HepG2 (cell line): Measurements from ENCODE around the gene GALNT9. TPM values are rescaled to one million over a fixed set of nuclear protein-coding genes. Genes with fewer than 3 reads are reported as not detected.

Experiments
- ATAC-seq: fragments of 200-7000 bp; cut with Tn5 transposase; 3 replicates; pipeline ENCODE4 v1.9.1; 2020; ENCODE audit warnings: mild to moderate bottlenecking, moderate library complexity
- BruUV-seq: library from RNA; stranded (reverse); fragments of 400-500 nt; replicated peaks from 2 replicates; lab custom pipeline; 2021; lab: Mats Ljungman, UMichigan
- CTCF ChIA-PET: fragments of 300-600 bp; formaldehyde crosslinking; extraction: SDS; loops from one replicate; lab custom pipeline; 2021; ENCODE audit warnings: low total read pairs, inconsistent platforms, low intra/inter-chr PET ratio; lab: Yijun Ruan, JAX
- POLR2A ChIA-PET: fragments of 350-600 bp; sonication (Branson Sonifier 250); formaldehyde crosslinking; loops from one replicate; lab custom pipeline; 2020; ENCODE audit warnings: antibody characterized with exemption, inconsistent platforms; lab: Yijun Ruan, JAX
- DNase-seq: peaks from one replicate; pipeline ENCODE4 v3.0.0-alpha.2; 2015; ENCODE audit warnings: low spot score
- FAIRE-seq: peaks from 3 replicates; lab custom pipeline; 2011; peaks lifted over from hg19 to GRCh38; lab: Jason Lieb, UNC
- H2AFZ ChIP-seq: one replicate; pipeline ENCODE4 v1.6.1; 2011; ENCODE audit warnings: low read length, inconsistent platforms
- H3K27ac ChIP-seq: fragments of 300-600 bp; 3 replicates; pipeline ENCODE4 v1.8.0; 2011; ENCODE audit warnings: mixed run types, mild to moderate bottlenecking, mixed read lengths, low read length, inconsistent platforms; ENCODE audit not compliant: insufficient read depth; ENCODE audit errors: extremely low read length
- H3K27me3 ChIP-seq, 2 experiments: fragments of 200-600 bp in 1 of 2; 2 replicates in 1 of 2; 3 replicates in 1 of 2; pipeline versions ENCODE4 v1.6.0 to v1.8.0; 2011; ENCODE audit warnings: low read length in 2 of 2, mild to moderate bottlenecking in 2 of 2, moderate library complexity in 2 of 2, inconsistent platforms in 1 of 2; ENCODE audit not compliant: insufficient read depth in 2 of 2, control insufficient read depth in 1 of 2
- H3K36me3 ChIP-seq, 2 experiments: fragments of 200-600 bp in 1 of 2; replicated peaks in 1 of 2; 2 replicates in 1 of 2; 3 replicates in 1 of 2; pipeline versions ENCODE4 v1.5.1 to v1.8.0; 2011; ENCODE audit warnings: low read length in 2 of 2, inconsistent platforms in 1 of 2; ENCODE audit not compliant: insufficient read depth in 2 of 2, control insufficient read depth in 1 of 2
- H3K4me1 ChIP-seq: 2 replicates; pipeline ENCODE4 v1.5.1; 2012; ENCODE audit warnings: low read length, inconsistent platforms; ENCODE audit not compliant: insufficient read depth
- H3K4me2 ChIP-seq: 2 replicates; pipeline ENCODE4 v1.6.0; 2011; ENCODE audit warnings: low read depth, low read length, inconsistent platforms
- H3K4me3 ChIP-seq, 3 experiments: fragments of 200-600 bp in 1 of 3; sonication (generic), shearing (Covaris generic) in 1 of 3; replicated peaks in 1 of 3; 2 replicates each; pipeline ENCODE4 v1.5.1; 2011 to 2016; ENCODE audit warnings: low read length in 3 of 3, inconsistent platforms in 2 of 3, low read depth in 2 of 3, mild to moderate bottlenecking in 2 of 3, control low read depth in 1 of 3, mixed read lengths in 1 of 3; ENCODE audit not compliant: insufficient read depth in 1 of 3
- H3K79me2 ChIP-seq: one replicate; pipeline ENCODE4 v1.6.1; 2011; ENCODE audit warnings: low read length, inconsistent platforms; ENCODE audit not compliant: insufficient read depth
- H3K9ac ChIP-seq: 2 replicates; pipeline ENCODE4 v1.6.0; 2011; ENCODE audit warnings: mild to moderate bottlenecking, low read depth, low read length, inconsistent platforms; ENCODE audit not compliant: insufficient read depth
- H3K9me3 ChIP-seq: 2 replicates; pipeline ENCODE4 v1.5.1; 2012; ENCODE audit warnings: mild to moderate bottlenecking, low read length
- H4K20me1 ChIP-seq: 2 replicates; pipeline ENCODE4 v1.6.0; 2011; ENCODE audit warnings: inconsistent platforms, mild to moderate bottlenecking, low read length, moderate library complexity; ENCODE audit not compliant: insufficient read depth
- AGO2 ChIP-seq: fragments of 200-400 bp; formaldehyde crosslinking; optimal IDR thresholded peaks from 2 replicates; pipeline ENCODE3; 2017; ENCODE audit warnings: mild to moderate bottlenecking, low read depth, low read length, moderate library complexity
- ASH2L ChIP-seq: fragments of 300-600, 200-600 bp; sonication (generic); IDR thresholded peaks from 2 replicates; pipeline ENCODE4 v1.7.0; 2017; ENCODE audit warnings: low read depth, mild to moderate bottlenecking, moderate library complexity, mixed read lengths, low read length; ENCODE audit not compliant: insufficient read length
- DBP ChIP-seq: sonication (generic); formaldehyde crosslinking; IDR thresholded peaks from 2 replicates; pipeline ENCODE4 v1.4.0; 2020; ENCODE audit warnings: missing genetic modification reagents; ENCODE audit errors: not compliant biosample characterization
- NFYC ChIP-seq: IDR thresholded peaks from 2 replicates; pipeline ENCODE4 v1.6.1; 2016; ENCODE audit warnings: missing genetic modification reagents, missing compliant biosample characterization
- TFDP1 ChIP-seq: IDR thresholded peaks from 2 replicates; pipeline ENCODE4 v1.6.1; 2016; ENCODE audit warnings: missing compliant biosample characterization, missing genetic modification reagents, borderline replicate concordance
- ZNF124 ChIP-seq: sonication (generic); formaldehyde crosslinking; IDR thresholded peaks from 2 replicates; pipeline ENCODE4 v1.4.0; 2020; ENCODE audit warnings: missing genetic modification reagents
- ZNF687 ChIP-seq: sonication (generic); formaldehyde crosslinking; IDR thresholded peaks from 2 replicates; pipeline ENCODE4 v1.5.1; 2020; ENCODE audit warnings: mild to moderate bottlenecking, missing genetic modification reagents, moderate library complexity
- ZNF703 ChIP-seq: sonication (generic); formaldehyde crosslinking; IDR thresholded peaks from 2 replicates; pipeline ENCODE4 v1.5.1; 2020; ENCODE audit warnings: missing genetic modification reagents, mild to moderate bottlenecking, moderate library complexity, borderline replicate concordance
- WGBS: methylation state at CpG from one replicate; pipeline ENCODE4 v1.1.6; 2017; ENCODE audit warnings: low lambda C conversion rate; 5-methylcytosine and 5-hydroxymethylcytosine counted together
- in situ Hi-C: cut with HindIII; loops from 2 replicates; pipeline ENCODE4 v1.10.0; 2017; ENCODE audit warnings: low pct_unique_long_range_greater_than_20kb; ENCODE audit not compliant: extremely low pct_ligation_motif_present
- intact Hi-C: fragments of 100-400 bp; cut with micrococcal nuclease; formaldehyde crosslinking; loops from one replicate; pipeline ENCODE4 v1.10.0; 2022; ENCODE audit not compliant: unreplicated experiment
- polyA plus RNA-seq, 8 experiments: library from polyadenylated mRNA; depleted of rRNA in 3 of 8; stranded (reverse) in 7 of 8; unstranded in 1 of 8; fragments of >200 nt; fragmentation: Illumina TruSeq in 4 of 8; extraction: Trizol in 4 of 8; gene quantifications; 2 replicates each; pipeline versions ENCODE4 v1.2.1 to v1.2.3, GENCODE V29; 2011 to 2016; ENCODE audit warnings: low read depth in 4 of 8, missing spikeins in 1 of 8, mixed read lengths in 1 of 8; ENCODE audit not compliant: insufficient read depth in 1 of 8
- total RNA-seq, 5 experiments: library from RNA; depleted of rRNA; stranded (reverse); fragments of >200 nt; fragmentation: Illumina TruSeq; extraction: Trizol; gene quantifications; 2 replicates each; pipeline ENCODE4 v1.2.3, GENCODE V29; 2016; ENCODE audit warnings: low read depth in 1 of 5
- TF ChIP-seq, protein P1 (sequence below): sonication (generic); formaldehyde crosslinking; IDR thresholded peaks from 2 replicates; pipeline ENCODE4 v1.4.0; 2020; ENCODE audit warnings: missing genetic modification reagents

The GALNT9 gene
- total and polyA plus RNA-seq, 2 of the 13 experiments (the other 11 are each of a cell fraction or from before 2014, with no cell fraction given) = 0.04 TPM; not detected in 1

DNA sequence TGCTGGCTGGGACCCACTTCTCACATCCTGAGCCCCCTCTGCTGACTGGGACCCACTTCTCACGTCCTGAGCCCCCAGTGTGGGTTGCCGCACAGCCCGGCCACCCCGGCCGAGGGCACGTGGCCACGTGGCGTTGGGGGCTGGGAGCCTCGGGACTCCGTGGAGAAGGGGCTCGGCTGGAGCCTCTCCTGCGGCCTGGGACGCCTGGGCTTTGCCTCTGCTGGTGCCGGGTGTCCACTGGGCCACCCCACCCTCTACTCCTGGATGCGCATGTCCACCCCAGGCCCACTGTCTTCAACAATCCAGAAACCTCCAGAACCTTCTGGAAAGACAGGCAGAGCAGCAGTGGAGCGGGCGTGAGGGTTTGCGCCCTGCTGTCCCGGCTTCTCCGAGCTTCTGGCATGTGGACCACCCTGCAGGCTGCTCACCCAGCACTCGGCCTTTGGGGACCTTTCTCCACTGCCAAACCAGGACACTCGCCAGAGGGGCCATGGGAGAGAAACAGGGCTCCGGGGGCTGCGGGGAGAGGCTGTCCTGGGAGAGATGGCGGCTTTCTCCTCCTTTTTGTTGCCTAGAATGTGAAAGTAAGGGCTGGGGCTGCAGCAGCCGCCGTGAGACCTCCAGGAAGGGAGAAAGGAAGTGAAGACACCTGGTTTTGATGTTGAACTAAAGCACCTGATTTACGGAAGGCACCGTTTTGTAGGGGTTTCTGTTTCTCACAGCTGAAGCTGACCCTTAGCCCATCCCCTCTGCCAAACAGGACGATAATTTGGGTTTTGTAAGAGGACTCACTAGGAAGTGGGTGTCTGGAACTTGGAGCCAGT is 155.2 kb downstream of the GALNT9 start:
- Histone ChIP-seq H3K27me3 (peaks cover 28 to 89% of the 10 kb centered on the region in 2 experiments), H3K4me1 (no peaks in the 10 kb centered on the region), H3K9ac (no peak overlapping the region), H3K79me2 (no peaks in the 10 kb centered on the region), H3K4me3 (no peak overlapping the region), H3K4me2 (no peak overlapping the region), H2AFZ (no peak overlapping the region), H3K36me3 (no peaks in the 10 kb centered on the region), H4K20me1 (peaks cover 4% of the 10 kb centered on the region; the same call in 1 of the 2 replicates), H3K9me3 (no peaks in the 10 kb centered on the region), H3K27ac (no peak overlapping the region)
- intact Hi-C loops (no loop called here), in situ Hi-C loops (no loop called here)
- ChIA-PET POLR2A (no interaction called here), CTCF (no interaction called here)
- TF ChIP-seq NFYC (no peak), DBP (CRISPR knock-in tag) (no peak), TFDP1 (CRISPR knock-in tag) (no peak), ZNF124 (no peak), ZNF687 (CRISPR knock-in tag) (no peak), ZNF703 (CRISPR knock-in tag) (no peak), AGO2 (no peak), ASH2L (no peak)
- TF ChIP-seq, protein P1, sequence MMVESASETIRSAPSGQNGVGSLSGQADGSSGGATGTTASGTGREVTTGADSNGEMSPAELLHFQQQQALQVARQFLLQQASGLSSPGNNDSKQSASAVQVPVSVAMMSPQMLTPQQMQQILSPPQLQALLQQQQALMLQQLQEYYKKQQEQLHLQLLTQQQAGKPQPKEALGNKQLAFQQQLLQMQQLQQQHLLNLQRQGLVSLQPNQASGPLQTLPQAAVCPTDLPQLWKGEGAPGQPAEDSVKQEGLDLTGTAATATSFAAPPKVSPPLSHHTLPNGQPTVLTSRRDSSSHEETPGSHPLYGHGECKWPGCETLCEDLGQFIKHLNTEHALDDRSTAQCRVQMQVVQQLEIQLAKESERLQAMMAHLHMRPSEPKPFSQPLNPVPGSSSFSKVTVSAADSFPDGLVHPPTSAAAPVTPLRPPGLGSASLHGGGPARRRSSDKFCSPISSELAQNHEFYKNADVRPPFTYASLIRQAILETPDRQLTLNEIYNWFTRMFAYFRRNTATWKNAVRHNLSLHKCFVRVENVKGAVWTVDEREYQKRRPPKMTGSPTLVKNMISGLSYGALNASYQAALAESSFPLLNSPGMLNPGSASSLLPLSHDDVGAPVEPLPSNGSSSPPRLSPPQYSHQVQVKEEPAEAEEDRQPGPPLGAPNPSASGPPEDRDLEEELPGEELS (CRISPR knock-in tag) = no peak
- ATAC-seq (no peak), FAIRE-seq (no peak), DNase-seq (no peak)
- WGBS = 16% methylated on average over 19 of the region's 30 CpGs
- no TSS peak for BruUV-seq
